NAMALWA (cell line): ENCODE data around the gene SF3B1.
"Not testable (repeated sequence)": the region's sequence is repeated elsewhere in the genome, so short reads cannot be mapped to it uniquely, and the experiment has no call there.

Source experiments
- DNase-seq: peaks from one replicate; pipeline ENCODE4 v3.0.0-alpha.2; 2015; ENCODE audit warnings: low spot score

The SF3B1 gene

DNA sequence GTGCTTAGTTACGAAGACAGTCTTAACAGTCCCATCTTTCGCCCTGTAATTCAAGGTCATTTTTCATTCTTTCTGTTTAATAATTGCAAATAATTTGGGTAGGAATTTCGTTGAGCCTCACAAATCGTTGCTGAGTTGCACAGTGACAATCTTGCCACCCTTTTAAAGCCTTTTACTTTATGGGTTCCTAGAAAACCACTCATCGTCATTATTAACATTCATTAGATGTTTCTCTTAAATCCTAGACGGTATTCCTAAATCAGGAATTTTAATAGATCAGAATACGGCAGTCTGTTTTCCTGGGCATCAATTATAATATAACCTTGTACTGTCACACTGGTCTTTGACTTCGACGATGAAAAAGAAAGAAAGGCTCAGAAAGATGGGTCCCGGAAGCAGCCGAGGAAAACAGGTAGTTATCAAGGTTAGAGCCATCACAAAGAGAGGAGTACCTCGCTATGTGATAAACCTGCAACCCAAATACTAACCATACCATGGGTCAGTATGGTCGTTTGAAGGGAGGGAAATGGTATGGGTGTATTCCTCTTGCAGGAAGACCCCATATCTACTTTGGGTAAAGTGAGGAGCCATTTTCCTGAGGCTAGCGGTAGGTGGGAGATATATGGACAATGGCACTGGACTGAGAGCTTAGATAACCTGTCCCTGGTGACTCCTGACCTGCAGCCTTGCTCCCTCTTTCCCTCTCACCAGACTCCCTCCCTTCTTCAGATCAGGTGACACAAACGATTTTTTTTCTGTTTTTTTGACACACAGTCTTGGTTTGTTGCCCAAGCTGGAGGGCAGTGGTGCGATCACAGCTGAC, 981 bp upstream of the SF3B1 start:
- DNase-seq: no peak

GRCh38 chr2:197433780-197434438, 919 bp downstream of the SF3B1 start:
- DNase-seq: peak; percentile 51

DNA sequence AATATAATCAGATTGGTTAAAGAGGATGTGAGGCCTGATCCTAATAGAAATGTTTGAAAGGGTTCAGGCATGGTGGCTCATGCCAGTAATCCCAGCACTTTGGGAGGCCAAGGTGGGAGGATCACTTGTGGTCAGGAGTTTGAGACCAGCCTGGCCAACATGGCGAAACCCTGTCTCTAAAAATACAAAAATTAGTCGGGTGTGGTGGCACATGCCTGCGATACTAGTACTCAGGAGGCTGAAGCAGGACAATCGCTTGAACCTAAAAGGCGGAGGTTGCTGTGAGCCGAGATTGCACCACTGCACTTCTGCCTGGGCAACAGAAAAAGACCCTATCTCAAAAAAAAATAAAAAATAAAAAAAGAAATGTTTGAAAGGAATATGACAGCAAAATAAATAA, 2.3 kb downstream of the SF3B1 start:
- not testable (repeated sequence) for DNase-seq

- no peak for DNase-seq
Observed at GRCh38 chr2:197431858-197432257, 3.0 kb downstream of the SF3B1 start.

GRCh38 chr2:197427986-197428385, 6.8 kb downstream of the SF3B1 start:
- DNase-seq: no peak

- no peak for DNase-seq
Observed at GRCh38 chr2:197426723-197427603, 7.9 kb downstream of the SF3B1 start.

DNA sequence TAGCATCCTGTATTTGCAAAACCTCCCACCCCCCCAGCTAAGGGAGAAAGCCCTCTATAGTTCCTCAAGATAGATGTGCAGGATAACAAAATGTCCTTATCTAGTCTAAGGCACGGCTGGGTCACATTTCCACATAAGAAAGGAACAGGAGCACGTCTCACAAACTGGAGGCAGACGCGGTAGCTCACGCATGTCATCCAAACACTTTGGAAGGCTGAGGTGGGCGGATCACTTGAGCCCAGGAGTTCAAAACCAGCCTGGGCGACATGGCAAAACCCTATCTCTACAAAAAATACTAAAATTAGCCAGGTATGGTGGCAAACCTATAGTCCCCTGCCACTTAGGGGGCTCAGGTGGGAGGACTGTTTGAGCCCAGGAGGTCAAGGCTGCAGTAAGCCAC, 9.3 kb downstream of the SF3B1 start:
- no peak for DNase-seq

GRCh38 chr2:197423307-197423706, 11.5 kb downstream of the SF3B1 start:
- no peak for DNase-seq

DNA sequence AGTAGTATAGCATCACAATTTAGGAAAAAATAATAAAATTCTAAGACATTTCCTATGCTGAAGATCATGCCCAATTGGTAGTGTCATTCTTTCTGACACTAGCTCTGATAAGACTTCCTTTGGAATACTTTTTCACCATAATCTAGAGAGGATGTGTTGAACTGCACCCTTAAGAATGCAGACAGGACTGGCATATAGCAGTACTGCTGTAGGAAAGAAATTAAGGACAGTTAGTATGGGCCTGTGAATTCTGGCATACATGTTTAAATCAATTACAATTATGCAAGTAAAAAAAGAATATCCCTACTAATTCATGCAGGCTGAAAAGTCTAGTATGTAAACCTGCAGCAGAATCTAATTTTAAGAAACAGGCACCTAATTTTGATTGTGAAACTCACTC, 15.4 kb downstream of the SF3B1 start:
- DNase-seq: no peak

- no peak for DNase-seq
Observed at GRCh38 chr2:197416268-197416667, 18.6 kb downstream of the SF3B1 start.

- DNase-seq: no peak
Observed at GRCh38 chr2:197414515-197414914, 20.3 kb downstream of the SF3B1 start.

GRCh38 chr2:197414039-197414438, 20.8 kb downstream of the SF3B1 start:
- DNase-seq: no peak

DNA sequence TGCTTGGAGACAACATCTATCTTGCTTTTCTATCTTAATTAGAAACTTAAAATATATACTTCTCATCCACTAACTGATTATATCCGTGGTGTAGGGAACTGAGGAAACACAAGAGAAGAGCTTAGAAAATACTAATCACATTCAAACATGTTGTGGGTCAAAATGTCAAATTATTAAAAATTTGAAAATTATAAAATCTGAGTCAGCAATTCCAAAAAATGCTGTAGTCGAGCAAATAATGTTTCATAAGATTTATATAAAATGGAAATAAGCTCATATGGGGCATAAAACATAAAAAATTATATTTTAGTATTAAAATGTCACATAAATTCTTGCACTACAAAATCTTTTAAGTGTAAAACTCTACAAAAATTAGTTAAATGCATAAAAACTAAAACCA, 29.2 kb downstream of the SF3B1 start:
- no peak for DNase-seq

- no peak for DNase-seq
Observed at GRCh38 chr2:197399887-197400540, 34.8 kb downstream of the SF3B1 start.

DNA sequence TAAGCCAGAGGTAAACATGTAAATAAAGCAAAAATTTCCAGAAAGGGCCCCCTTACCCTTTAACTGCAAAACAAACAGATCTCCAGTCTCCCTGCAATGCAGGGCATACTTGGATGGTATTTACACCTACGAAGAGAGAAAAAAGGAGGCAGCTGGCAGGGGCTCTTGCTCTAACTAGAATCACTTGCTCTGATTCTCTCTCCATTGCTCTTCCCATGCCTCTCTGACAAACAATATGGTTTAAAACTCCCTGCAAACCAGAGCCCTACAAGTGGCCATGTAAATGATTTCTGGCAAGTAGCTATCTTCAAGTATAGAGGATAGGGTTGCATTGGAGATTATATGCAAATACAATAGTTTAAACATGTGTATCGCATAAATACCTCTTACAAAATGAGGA, 35.9 kb downstream of the SF3B1 start:
- no peak for DNase-seq

DNA sequence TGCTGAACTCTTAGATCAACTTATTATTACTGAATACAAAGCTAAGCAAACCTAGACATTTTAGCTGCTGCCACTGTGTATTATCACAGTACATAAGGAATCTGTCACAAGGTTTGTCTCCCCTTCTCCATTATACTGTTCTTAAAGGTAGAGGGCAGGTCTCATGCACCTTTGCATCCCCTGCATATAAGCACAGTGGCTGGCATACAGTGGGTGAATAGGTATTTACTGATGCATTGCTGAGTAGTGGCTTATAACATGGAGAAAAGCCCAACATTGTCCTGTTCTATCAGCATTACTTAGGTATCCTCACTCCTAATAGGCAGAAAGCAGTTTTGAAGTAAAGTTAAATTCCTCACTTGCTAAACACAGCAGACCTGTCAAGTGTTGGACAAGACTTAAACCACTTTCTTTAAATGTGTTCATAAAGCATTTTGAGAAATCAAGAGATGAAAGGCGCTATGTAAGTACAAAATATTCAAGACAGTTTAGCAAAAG, 43.6 kb downstream of the SF3B1 start:
- no peak for DNase-seq

DNA sequence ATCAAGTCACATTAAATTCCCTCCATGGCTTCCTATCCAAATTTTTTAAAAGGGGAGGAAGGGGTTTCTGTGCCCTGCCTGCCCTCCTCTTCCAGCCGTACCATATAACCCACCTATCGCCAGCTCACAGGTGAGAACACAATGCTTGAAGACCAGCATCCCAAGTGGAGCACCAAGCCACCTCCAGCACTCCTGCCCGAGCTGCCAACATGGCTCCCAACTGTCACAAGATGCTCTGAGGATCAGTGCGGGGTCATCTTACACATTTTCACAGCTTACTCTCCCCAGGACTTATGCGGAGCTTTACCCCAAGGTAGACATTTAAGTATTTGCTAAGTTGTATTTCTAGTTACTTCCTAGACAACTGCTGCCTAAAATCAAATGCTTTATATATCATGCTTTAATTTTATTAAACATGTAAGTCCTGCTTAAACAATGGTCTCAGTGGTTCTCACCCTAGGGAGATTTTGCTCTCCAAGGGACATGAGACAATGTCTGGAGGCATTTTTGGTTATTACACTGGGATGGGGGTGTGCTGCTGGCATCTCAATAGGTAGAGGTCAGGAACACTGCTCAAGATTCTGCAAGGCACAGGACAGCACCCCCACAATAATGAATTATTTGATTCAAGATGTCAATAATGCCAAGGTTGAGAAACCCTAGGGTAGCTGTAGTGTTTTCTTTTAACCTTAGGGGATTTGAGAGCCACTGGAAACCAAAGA, 45.8 kb downstream of the SF3B1 start:
- DNase-seq: no peak

GRCh38 chr2:197387179-197387578, 47.6 kb downstream of the SF3B1 start:
- DNase-seq: no peak

DNA sequence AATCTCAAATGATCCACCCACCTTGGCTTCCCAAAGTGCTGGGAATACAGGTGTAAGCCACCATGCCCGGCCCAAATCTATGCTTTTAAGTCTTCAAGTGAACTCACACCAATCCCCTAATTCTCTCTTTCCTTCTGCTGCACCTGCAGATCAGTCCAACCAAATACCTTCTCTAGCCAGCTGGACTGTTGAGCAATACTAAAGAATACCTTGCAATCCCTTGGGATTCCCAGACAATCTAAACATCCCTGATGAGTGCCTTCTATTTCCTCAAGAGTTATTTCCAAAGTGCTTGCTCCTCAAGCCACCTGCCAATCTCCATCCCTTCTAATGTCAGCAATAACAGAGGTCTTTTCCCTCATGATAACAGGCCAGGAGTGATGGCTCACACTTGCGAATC, 48.6 kb downstream of the SF3B1 start:
- no peak for DNase-seq

- no peak for DNase-seq
Observed at GRCh38 chr2:197383825-197384224, 51.0 kb downstream of the SF3B1 start.

DNA sequence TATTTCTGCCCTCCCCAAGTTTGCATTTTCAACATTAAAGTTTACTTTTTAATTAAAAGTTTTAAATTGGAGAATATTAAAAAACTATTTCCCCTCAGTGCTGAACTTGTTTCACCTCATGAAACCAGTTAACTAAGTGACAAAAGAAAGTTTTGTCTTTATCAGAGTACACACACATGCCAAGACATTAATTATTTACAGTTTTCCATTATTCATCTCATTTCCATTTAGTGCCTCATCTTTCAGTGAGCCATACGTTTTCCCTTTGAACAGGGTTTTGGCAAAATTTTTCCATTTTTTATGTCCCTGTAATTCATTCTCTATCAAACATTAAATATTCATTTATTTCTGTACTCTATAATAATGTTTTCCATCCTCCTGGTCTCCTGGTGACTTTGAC, 53.2 kb downstream of the SF3B1 start:
- DNase-seq: no peak
